C4-2B (cell line): ENCODE results near the gene FAM43A.

Source experiments
- ZFX ChIP-seq: fragments of 450-650 bp; IDR thresholded peaks from 2 replicates; pipeline ENCODE4 v1.6.1; 2017
- TF ChIP-seq, protein P1 (sequence below): fragments of 450-650 bp; conservative IDR thresholded peaks from 2 replicates; pipeline ENCODE4 v1.5.1; 2017; ENCODE audit warnings: mild to moderate bottlenecking

DNA sequence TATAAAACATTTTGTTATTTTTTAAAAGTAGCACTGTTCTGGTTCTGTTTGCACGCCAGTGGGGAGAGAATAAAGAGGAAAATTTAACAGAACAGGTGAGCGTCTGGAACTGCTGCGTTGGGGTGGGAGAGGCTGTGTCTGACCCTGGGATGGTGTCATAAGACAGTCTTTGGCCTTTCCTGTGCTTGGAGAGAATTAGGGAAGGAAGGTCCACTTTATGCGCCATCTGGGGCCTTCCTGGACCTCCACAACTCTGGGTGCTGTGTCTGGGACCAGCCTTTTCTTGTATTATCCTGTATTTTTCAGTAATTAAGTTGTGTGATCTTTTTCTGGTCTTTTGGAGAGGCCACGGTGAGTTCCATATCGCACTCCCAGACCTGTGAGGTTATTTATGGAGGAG is 3.3 kb downstream of the FAM43A start:
- TF ChIP-seq, protein P1, sequence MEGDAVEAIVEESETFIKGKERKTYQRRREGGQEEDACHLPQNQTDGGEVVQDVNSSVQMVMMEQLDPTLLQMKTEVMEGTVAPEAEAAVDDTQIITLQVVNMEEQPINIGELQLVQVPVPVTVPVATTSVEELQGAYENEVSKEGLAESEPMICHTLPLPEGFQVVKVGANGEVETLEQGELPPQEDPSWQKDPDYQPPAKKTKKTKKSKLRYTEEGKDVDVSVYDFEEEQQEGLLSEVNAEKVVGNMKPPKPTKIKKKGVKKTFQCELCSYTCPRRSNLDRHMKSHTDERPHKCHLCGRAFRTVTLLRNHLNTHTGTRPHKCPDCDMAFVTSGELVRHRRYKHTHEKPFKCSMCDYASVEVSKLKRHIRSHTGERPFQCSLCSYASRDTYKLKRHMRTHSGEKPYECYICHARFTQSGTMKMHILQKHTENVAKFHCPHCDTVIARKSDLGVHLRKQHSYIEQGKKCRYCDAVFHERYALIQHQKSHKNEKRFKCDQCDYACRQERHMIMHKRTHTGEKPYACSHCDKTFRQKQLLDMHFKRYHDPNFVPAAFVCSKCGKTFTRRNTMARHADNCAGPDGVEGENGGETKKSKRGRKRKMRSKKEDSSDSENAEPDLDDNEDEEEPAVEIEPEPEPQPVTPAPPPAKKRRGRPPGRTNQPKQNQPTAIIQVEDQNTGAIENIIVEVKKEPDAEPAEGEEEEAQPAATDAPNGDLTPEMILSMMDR, result no peak
- no peak for TF ChIP-seq ZFX
